Sigmoid colon (tissue), 7 donors: ENCODE results near the gene IGSF6. TPM values are rescaled to one million over a fixed set of nuclear protein-coding genes. Genes with fewer than 3 reads are reported as not detected.

ENCODE experiments used
- DNase-seq: peaks from one replicate; pipeline ENCODE4 v3.0.0-alpha.2; 2019
- H3K27ac ChIP-seq, 4 donors: fragments of 200-600 bp; sonication (generic); one replicate each; pipeline ENCODE4 v1.5.1; 2016 to 2019; ENCODE audit warnings: mild to moderate bottlenecking in 1 of 4
- H3K27me3 ChIP-seq, 3 donors: fragments of 200-600 bp; sonication (generic); one replicate each; pipeline ENCODE4 v1.5.1; 2019; ENCODE audit warnings: mild to moderate bottlenecking in 1 of 3
- H3K36me3 ChIP-seq, 4 donors: fragments of 200-600 bp; sonication (generic); one replicate each; pipeline ENCODE4 v1.5.1; 2016 to 2019
- H3K4me1 ChIP-seq, 4 donors: fragments of 200-600 bp; sonication (generic); one replicate each; pipeline ENCODE4 v1.5.1; 2017 to 2019
- H3K4me3 ChIP-seq, 4 donors: fragments of 200-600 bp; sonication (generic); one replicate each; pipeline ENCODE4 v1.5.1; 2017 to 2019; ENCODE audit warnings: mild to moderate bottlenecking in 2 of 4, moderate library complexity in 1 of 4
- H3K9me3 ChIP-seq, 4 donors: fragments of 200-600 bp in 3 of 4; sonication (generic) in 3 of 4; one replicate each; pipeline versions ENCODE4 v1.5.1 to v1.6.1; 2013 to 2019
- EP300 ChIP-seq, 4 donors: sonication (generic); formaldehyde crosslinking; IDR thresholded peaks; one replicate each; pipeline ENCODE4 v1.6.1; 2017; ENCODE audit warnings: antibody characterized with exemption in 4 of 4
- POLR2A ChIP-seq, 2 donors: fragments of 450-650 bp; IDR thresholded peaks; one replicate each; pipeline ENCODE4 v1.6.1; 2016; ENCODE audit warnings: antibody characterized with exemption in 2 of 2, mild to moderate bottlenecking in 2 of 2, moderate library complexity in 2 of 2
- POLR2AphosphoS5 ChIP-seq, 4 donors: sonication (generic); formaldehyde crosslinking; IDR thresholded peaks; one replicate each; pipeline ENCODE4 v1.6.1; 2017; ENCODE audit warnings: antibody characterized with exemption in 4 of 4
- WGBS, 2 donors: extraction: QIAGEN DNeasy Blood & Tissue Kit; methylation state at CpG; one replicate each; pipeline ENCODE4 v1.1.7; 2013; 5-methylcytosine and 5-hydroxymethylcytosine counted together
- intact Hi-C: fragments of 100-400 bp; cut with DNase I; formaldehyde crosslinking; loops from one replicate; pipeline ENCODE4 v1.15.1; 2023
- polyA plus RNA-seq, 3 donors: library from polyadenylated mRNA; stranded (reverse); fragments of 200-250 nt; gene quantifications; one replicate each; pipeline ENCODE4 v1.2.3, GENCODE V29; 2013
- total RNA-seq, 4 donors: library from RNA; depleted of rRNA; stranded (reverse); fragments of >200 nt; gene quantifications; one replicate each; pipeline ENCODE4 v1.1.0, GENCODE V29; 2016
- TF ChIP-seq, protein P1 (sequence below), 4 experiments: fragments of 450-650 bp in 3 of 4; fragments of 200-600 bp in 1 of 4; IDR thresholded peaks; one replicate each; pipeline ENCODE4 v1.5.1; 2016 to 2019; ENCODE audit warnings: antibody characterized with exemption in 4 of 4, mild to moderate bottlenecking in 3 of 4, moderate library complexity in 2 of 4
- donor health status: healthy with polysubstance abuse.
- donor health status: Bipolar disorder and iron deficiency.
- donor health status: healthy.

Gene IGSF6
- total and polyA plus RNA-seq, 7 donors, result 0.83 to 14.1 (median 3.0) TPM

GRCh38 chr16:21673469-21673868 lies 21.1 kb upstream of the IGSF6 start:
- no peaks in the 10 kb centered on the region for H3K36me3 ChIP-seq
- no peak overlapping the region for H3K27ac ChIP-seq
- DNase-seq, result no peak
- no peaks in the 10 kb centered on the region for H3K4me1 ChIP-seq
- TF ChIP-seq EP300 (IDR thresholded peaks at IDR 0.05) (no peak), POLR2AphosphoS5 (IDR thresholded peaks at IDR 0.05) (no peak), POLR2A (IDR thresholded peaks at IDR 0.05) (no peak)
- TF ChIP-seq, protein P1, sequence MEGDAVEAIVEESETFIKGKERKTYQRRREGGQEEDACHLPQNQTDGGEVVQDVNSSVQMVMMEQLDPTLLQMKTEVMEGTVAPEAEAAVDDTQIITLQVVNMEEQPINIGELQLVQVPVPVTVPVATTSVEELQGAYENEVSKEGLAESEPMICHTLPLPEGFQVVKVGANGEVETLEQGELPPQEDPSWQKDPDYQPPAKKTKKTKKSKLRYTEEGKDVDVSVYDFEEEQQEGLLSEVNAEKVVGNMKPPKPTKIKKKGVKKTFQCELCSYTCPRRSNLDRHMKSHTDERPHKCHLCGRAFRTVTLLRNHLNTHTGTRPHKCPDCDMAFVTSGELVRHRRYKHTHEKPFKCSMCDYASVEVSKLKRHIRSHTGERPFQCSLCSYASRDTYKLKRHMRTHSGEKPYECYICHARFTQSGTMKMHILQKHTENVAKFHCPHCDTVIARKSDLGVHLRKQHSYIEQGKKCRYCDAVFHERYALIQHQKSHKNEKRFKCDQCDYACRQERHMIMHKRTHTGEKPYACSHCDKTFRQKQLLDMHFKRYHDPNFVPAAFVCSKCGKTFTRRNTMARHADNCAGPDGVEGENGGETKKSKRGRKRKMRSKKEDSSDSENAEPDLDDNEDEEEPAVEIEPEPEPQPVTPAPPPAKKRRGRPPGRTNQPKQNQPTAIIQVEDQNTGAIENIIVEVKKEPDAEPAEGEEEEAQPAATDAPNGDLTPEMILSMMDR (IDR thresholded peaks at IDR 0.05), result no peak
- no peak overlapping the region for H3K4me3 ChIP-seq
- WGBS, 2 donors, result 66 to 94% methylated on average over 3 of the region's 3 CpGs
- H3K27me3 ChIP-seq, result no peaks in the 10 kb centered on the region
- intact Hi-C loops, result no loop called here
- no peaks in the 10 kb centered on the region for H3K9me3 ChIP-seq

- WGBS, 2 donors, result 83 to 93% methylated on average over 3 of the region's 3 CpGs
- intact Hi-C loops, result no loop called here
- H3K27ac ChIP-seq, result no peak overlapping the region
- H3K4me3 ChIP-seq, result no peak overlapping the region
- no peaks in the 10 kb centered on the region for H3K36me3 ChIP-seq
- H3K27me3 ChIP-seq, result peaks cover 0 to 29% (median 8%) of the 10 kb centered on the region in 3 donors
- no peak for TF ChIP-seq EP300 (IDR thresholded peaks at IDR 0.05)
- no peak for TF ChIP-seq POLR2AphosphoS5 (IDR thresholded peaks at IDR 0.05)
- no peak for TF ChIP-seq POLR2A (IDR thresholded peaks at IDR 0.05)
- TF ChIP-seq, protein P1 (IDR thresholded peaks at IDR 0.05), result no peak
- no peak for DNase-seq
- no peaks in the 10 kb centered on the region for H3K9me3 ChIP-seq
- H3K4me1 ChIP-seq, result peaks cover 0 to 12% (median 10%) of the 10 kb centered on the region in 4 donors
Measured at GRCh38 chr16:21667575-21667974, 15.2 kb upstream of the IGSF6 start.

GRCh38 chr16:21666772-21667171 lies 14.4 kb upstream of the IGSF6 start:
- 64 to 73% methylated on average over 3 of the region's 3 CpGs for WGBS, 2 donors
- Histone ChIP-seq H3K27ac (no peak overlapping the region), H3K4me1 (peaks cover 0 to 12% (median 10%) of the 10 kb centered on the region in 4 donors), H3K4me3 (no peak overlapping the region), H3K36me3 (no peaks in the 10 kb centered on the region), H3K27me3 (peaks cover 0 to 29% (median 8%) of the 10 kb centered on the region in 3 donors), H3K9me3 (no peaks in the 10 kb centered on the region)
- no peak for DNase-seq
- intact Hi-C loops, result no loop called here
- no peak for TF ChIP-seq POLR2AphosphoS5 (IDR thresholded peaks at IDR 0.05)
- TF ChIP-seq EP300 (IDR thresholded peaks at IDR 0.05), result no peak
- no peak for TF ChIP-seq POLR2A (IDR thresholded peaks at IDR 0.05)
- TF ChIP-seq, protein P1 (IDR thresholded peaks at IDR 0.05), result no peak

GRCh38 chr16:21664801-21665492 lies 12.5 kb upstream of the IGSF6 start:
- Histone ChIP-seq H3K9me3 (no peaks in the 10 kb centered on the region), H3K4me3 (no peak overlapping the region), H3K27ac (no peak overlapping the region), H3K36me3 (no peaks in the 10 kb centered on the region), H3K4me1 (peaks cover 0 to 12% (median 10%) of the 10 kb centered on the region in 4 donors), H3K27me3 (peaks cover 0 to 29% (median 8%) of the 10 kb centered on the region in 3 donors)
- WGBS, 2 donors, result 90 to 91% methylated on average over 10 of the region's 10 CpGs
- intact Hi-C loops, result no loop called here
- no peak for DNase-seq
- TF ChIP-seq, protein P1 (IDR thresholded peaks at IDR 0.05), result no peak
- TF ChIP-seq POLR2AphosphoS5 (IDR thresholded peaks at IDR 0.05) (no peak), POLR2A (IDR thresholded peaks at IDR 0.05) (no peak), EP300 (IDR thresholded peaks at IDR 0.05) (no peak)
